SKM-1 (cell line): Measurements from ENCODE around the gene TTC7B.

Experiments
- DNase-seq: peaks from one replicate; lab custom pipeline; 2025; ENCODE audit not compliant: unreplicated experiment; lab: John Stamatoyannopoulos, UW

The TTC7B gene

GRCh38 chr14:90552465-90553297 lies 263.5 kb downstream of the TTC7B start:
- no peak for DNase-seq

- DNase-seq = no peak
These were observed 264.3 kb downstream of the TTC7B start for GRCh38 chr14:90551733-90552464.

DNA sequence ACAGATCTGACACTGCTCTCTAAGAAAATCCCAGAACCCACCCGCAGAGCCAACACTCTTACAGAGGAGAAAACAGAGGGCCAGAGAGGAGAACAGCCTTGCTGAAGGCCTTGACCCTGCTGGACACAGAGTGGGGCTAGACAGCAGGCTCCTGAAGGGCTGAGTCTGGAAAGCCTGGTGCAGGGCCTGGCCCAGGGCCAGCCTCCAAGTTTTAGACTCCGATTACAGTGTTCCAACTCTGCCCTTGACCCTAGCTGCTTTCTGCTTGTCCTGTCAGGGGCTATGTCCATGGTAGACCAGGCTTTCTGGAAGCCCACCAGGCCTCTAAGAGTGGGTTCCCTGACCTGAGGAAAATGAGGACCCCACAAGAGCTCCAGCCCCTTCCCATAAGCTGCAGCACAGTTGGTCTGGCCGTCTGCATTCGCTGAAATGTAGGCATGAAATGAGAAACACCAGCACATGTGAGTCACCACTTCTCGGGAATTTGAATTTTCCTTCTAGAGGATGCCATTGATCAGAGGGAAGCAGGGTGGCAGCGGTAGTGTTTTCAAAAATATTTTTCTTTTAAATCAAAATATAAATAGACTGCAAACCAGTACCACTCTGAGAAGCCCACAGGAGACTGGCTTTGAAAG lies 265.0 kb downstream of the TTC7B start:
- no peak for DNase-seq

- no peak for DNase-seq
These were observed 266.2 kb downstream of the TTC7B start for GRCh38 chr14:90549794-90550641.

- DNase-seq = no peak
These were observed 267.8 kb downstream of the TTC7B start for GRCh38 chr14:90548455-90548854.

- no peak for DNase-seq
These were observed 268.3 kb downstream of the TTC7B start for GRCh38 chr14:90547968-90548367.

DNA sequence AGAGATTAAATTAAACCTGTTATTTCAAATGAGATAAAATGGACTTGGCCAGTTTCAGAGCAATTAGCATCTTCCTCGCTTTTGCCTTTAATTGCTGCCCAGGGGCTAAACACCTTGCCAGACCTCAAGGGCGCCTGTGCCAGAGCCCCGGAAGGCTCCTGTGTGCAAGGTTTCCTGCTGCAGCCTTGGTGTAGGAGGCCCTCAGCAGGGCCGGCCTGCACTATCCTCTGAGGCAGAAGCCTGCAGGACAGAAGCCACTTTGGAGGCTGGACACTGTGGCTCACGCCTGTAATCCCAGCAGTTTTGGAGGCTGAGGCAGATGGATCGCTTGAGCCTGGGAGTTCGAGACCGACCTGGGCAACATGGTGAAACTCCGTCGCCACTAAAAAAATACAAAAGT lies 269.0 kb downstream of the TTC7B start:
- no peak for DNase-seq

- DNase-seq = no peak
These were observed 269.5 kb downstream of the TTC7B start for GRCh38 chr14:90546767-90547166.

GRCh38 chr14:90545966-90546751 lies 270.1 kb downstream of the TTC7B start:
- no peak for DNase-seq

DNA sequence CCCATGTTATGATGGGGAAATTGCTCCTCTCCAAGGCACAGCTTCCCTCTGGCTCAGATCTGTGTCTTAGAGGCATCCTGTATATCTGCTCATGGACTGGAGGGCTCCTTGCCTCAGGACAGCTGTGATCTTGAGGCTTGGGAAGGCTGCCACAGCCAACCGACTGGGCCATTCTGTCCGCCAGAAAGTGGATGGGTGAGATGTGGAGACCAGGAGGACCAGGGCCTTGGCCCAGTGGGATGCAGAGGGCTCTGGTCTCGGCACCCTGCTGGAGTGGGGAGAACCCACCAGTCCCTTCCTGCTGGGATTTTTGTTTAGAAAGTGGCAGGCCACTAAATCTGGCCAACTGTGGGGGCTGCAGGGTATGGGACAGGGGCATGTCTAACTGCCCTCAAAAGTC lies 270.8 kb downstream of the TTC7B start:
- no peak for DNase-seq

DNA sequence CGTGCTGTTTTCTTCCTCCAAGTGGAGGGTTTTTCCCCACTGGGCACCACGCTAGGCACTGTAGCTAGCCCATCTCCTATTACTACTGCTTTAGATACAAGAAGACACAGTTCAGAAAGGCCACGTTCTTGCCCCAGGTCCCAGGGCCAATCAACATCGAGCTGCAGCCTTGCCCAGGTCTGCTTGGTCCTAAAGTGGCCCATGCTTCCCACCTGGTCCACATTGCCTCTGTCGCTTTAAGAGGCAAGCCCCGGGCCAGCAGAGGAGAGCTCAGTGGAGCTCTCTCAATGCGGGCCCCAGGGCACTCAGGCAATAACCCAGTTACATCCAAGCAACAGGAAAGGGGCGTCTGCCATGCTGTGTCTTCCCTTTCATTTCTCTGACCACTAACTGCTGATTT lies 271.3 kb downstream of the TTC7B start:
- no peak for DNase-seq

GRCh38 chr14:90544566-90544965 lies 271.7 kb downstream of the TTC7B start:
- no peak for DNase-seq

DNA sequence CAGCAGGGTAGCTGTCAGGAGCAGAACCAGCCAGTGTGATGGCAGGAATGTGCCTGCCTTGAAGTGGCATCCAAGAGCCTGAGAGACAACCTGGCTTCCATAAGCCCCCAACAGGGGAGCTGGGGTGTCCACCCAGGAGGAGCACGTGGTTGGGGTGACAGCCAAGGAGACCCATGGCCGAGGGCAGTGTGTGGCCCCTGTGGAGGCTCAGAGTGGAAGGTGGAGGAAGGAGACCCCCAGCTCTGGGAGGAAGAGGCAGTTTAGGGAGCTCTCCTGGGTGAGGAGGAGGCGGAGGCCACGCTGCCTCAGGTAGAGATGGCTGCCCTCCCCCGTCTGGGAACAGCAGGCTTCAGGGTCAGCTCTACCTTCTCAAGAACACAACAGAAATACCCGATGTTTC lies 272.4 kb downstream of the TTC7B start:
- DNase-seq = no peak

DNA sequence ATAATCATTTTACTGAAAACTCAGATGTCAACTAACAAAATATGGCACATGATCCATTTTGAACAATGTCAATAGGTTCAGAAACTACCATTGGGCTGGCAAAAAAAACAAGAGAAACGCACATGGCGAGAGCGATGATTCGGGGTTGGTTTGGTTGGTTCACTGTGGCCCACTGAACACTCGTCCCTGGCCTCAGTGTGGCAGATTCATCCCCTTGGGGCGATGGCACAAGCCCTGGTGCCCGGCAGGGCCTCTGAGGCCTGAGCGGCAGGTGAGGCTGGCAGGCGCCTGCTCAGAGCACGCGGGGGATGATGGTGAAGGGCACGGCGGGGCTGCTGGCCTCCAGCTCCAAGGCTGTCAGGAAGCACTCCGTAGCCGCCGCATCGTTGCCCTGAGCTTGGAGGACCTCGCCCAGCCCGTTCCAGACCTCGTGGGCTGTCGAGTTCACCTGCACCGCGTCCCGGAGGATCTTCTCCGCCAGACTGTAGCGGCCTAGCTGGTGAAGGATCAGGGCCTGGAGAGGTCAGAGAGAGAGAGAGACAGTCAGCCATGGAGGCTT lies 275.1 kb downstream of the TTC7B start:
- no peak for DNase-seq

DNA sequence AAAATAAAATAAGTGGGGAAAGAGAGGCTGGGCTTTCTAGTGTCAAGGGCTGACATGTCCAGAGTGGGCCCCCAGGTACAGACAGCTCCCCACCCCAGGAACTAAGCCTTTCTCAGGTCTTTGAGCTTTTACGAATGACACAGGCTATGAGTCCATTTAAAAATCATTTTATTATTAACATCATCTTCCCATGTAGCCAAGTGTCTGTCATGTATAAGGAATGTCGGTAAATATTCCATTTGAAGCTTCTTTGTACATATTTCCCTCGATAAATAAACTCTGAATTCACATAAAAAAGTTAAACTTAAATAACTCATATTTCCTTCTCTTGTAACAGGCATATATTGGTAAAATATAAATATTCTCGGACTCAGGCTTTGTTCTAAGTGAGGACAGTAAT lies 275.8 kb downstream of the TTC7B start:
- DNase-seq = no peak

GRCh38 chr14:90539996-90540395 lies 276.2 kb downstream of the TTC7B start:
- no peak for DNase-seq

DNA sequence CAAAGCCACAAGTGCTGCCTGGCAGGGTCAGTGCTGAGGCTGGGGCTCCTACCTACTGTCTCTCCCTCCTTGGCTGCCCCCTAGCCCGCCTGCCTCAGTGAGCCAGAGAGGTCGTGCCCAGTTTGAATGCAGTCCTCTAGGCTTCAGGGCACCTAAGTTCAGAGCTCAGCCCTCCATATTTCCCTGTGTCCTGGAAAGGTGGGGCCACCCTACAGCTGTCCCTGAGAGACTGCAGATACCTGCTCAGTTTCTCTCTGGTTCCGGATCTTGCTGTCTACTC lies 276.8 kb downstream of the TTC7B start:
- DNase-seq = no peak

DNA sequence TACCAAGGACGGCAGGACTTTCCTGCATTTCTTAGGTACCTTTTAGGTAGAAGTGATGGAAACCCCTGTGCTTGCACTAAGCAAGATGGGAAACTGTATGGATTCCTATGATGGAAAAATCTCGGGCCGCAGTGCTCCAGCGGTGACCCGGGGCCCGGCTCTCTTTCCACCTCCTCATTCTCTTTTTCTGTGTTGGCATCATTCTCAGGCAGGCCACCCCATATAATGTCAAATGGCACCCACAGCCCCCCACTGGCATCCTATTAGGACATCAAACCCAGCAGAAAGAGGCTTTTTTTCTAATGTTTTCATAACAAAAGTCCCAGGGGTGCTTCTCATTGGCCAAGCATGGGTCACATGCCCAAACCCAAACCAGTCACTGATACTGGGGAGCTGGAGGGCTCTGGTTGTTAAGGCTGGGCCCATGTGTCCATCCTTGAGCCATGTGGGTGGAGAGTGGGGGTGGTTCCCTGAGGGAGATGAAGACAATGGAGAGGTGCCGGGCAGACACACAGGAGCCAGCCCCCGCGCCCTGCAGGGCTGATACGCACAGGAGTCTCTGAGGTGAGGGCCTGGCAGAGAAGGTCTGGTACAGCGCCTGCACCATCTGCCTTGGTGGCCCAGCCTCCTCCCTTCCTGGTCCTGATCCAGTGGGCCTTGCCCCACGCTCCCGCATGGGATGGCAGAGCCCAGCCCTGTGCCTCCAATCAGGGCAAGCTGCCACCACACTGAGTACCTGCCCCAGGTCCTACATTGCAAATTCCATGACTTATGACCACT lies 277.3 kb downstream of the TTC7B start:
- DNase-seq = no peak

GRCh38 chr14:90538095-90538494 lies 278.1 kb downstream of the TTC7B start:
- DNase-seq = no peak
